Caco-2 (cell line): ENCODE results near the gene MED25. TPM values are rescaled to one million over a fixed set of nuclear protein-coding genes. Genes with fewer than 3 reads are reported as not detected.

Experiments used
- BruUV-seq: library from RNA; stranded (reverse); fragments of 400-500 nt; replicated peaks from 2 replicates; lab custom pipeline; 2021; lab: Mats Ljungman, UMichigan
- CTCF ChIA-PET: fragments of 300-600 bp; sonication (Branson Sonifier 250); formaldehyde crosslinking; loops from one replicate; lab custom pipeline; 2022; ENCODE audit warnings: antibody characterized with exemption; lab: Charles Lee
- POLR2A ChIA-PET: fragments of 300-600 bp; sonication (Branson Sonifier 250); formaldehyde crosslinking; loops from one replicate; lab custom pipeline; 2022; ENCODE audit warnings: antibody characterized with exemption; lab: Charles Lee
- DNase-seq, 2 experiments: peaks; one replicate each; pipeline versions ENCODE4 v3.0.0 to v3.0.0-alpha.2; 2020 to 2022
- H3K27me3 ChIP-seq: replicated peaks from 2 replicates; pipeline ENCODE4 v1.6.0; 2011; ENCODE audit warnings: low read length; ENCODE audit not compliant: control insufficient read depth, insufficient read depth
- H3K36me3 ChIP-seq: 2 replicates; pipeline ENCODE4 v1.5.1; 2011; ENCODE audit warnings: low read length; ENCODE audit not compliant: control insufficient read depth, insufficient read depth
- H3K4me1 ChIP-seq: fragments of 250-450 bp; sonication (Bioruptor Pico); 2 replicates; pipeline ENCODE4 v1.5.1; 2020; ENCODE audit warnings: mild to moderate bottlenecking
- H3K4me3 ChIP-seq: 2 replicates; pipeline ENCODE4 v1.5.1; 2011; ENCODE audit warnings: low read depth, mild to moderate bottlenecking, control low read depth, low read length
- H3K9me3 ChIP-seq: fragments of 250-450 bp; sonication (Bioruptor Pico); 2 replicates; pipeline ENCODE4 v1.5.1; 2020; ENCODE audit warnings: mild to moderate bottlenecking, moderate library complexity
- H3K27ac Mint-ChIP-seq: one replicate; pipeline ENCODE4 v1.8.0; 2022; ENCODE audit warnings: mixed read lengths; ENCODE audit not compliant: unreplicated experiment
- H3K27me3 Mint-ChIP-seq: one replicate; pipeline ENCODE4 v1.8.0; 2022; ENCODE audit warnings: mixed read lengths; ENCODE audit not compliant: insufficient read depth, unreplicated experiment
- H3K36me3 Mint-ChIP-seq: one replicate; pipeline ENCODE4 v1.8.0; 2022; ENCODE audit warnings: mild to moderate bottlenecking, mixed read lengths; ENCODE audit not compliant: insufficient read depth, unreplicated experiment
- H3K4me1 Mint-ChIP-seq: one replicate; pipeline ENCODE4 v1.8.0; 2022; ENCODE audit warnings: low read depth, mixed read lengths; ENCODE audit not compliant: unreplicated experiment
- H3K4me3 Mint-ChIP-seq: one replicate; pipeline ENCODE4 v1.8.0; 2022; ENCODE audit warnings: mild to moderate bottlenecking, moderate library complexity, mixed read lengths; ENCODE audit not compliant: unreplicated experiment
- H3K9me3 Mint-ChIP-seq: one replicate; pipeline ENCODE4 v1.8.0; 2022; ENCODE audit warnings: mixed read lengths; ENCODE audit not compliant: unreplicated experiment
- intact Hi-C: fragments of 100-400 bp; cut with micrococcal nuclease; formaldehyde crosslinking; loops from one replicate; pipeline ENCODE4 v1.10.0; 2022; ENCODE audit not compliant: unreplicated experiment
- total RNA-seq: library from RNA; stranded (reverse); gene quantifications from 2 replicates; pipeline ENCODE4 v1.2.3, GENCODE V29; 2022
- TF ChIP-seq, protein P1 (sequence below), 2 experiments: fragments of 200-600 bp in 1 of 2; IDR thresholded peaks; 1 replicate in 1 of 2; 2 replicates in 1 of 2; pipeline versions ENCODE4 v1.5.1 to v1.8.0; 2011 to 2022; ENCODE audit warnings: antibody characterized with exemption in 1 of 2, control low read depth in 1 of 2, inconsistent platforms in 1 of 2, low read depth in 1 of 2, low read length in 1 of 2, mild to moderate bottlenecking in 1 of 2, moderate library complexity in 1 of 2; ENCODE audit not compliant: insufficient read depth in 1 of 2, severe bottlenecking in 1 of 2, unreplicated experiment in 1 of 2

The MED25 gene
- total RNA-seq, 1 experiment from 2014 or later: 102 TPM

DNA sequence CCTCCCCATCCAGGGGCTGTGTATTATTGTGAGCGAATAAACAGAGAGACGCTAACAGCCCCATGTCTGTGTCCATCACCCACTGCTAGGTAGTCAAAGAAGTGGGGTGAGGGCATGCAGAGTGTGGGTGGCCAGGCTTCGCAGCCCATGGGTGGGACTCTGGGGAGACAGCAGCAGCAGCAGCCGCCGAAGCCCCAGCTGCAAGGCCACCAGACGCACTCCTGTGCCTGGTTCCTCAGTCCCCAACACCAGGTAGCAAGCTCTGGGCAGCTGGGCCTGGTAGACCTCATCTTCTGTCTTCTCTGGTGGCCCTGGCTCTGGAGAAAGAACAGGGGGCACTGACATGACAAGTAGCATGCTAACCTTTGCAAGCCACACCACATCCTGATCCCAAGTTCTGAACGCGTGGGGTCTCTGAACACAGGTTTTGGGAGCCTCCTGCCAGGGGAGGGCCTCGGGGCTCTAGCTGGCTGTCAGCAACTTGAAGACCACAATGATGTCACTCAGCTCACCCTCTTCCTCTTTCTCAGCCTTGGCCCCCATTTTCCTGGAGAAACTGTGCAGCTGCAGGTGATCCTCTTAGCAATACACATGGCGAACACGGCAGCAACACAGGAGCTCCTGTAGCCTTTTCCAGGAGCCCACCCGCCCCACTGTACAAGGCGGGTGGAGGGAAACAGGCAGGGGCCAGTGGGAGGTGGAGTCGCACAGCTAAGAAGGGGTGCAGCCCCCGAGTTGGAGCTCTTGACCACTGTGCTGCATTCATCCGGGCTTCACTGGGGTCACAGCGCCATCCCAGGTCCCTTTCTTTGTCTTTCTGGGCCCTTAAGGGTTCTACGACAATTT is 10.8 kb upstream of the MED25 start:
- Histone ChIP-seq H3K4me3 (no peak overlapping the region), H3K36me3 (no peaks in the 10 kb centered on the region; the same call in 1 of the 2 replicates), H3K27me3 (no peaks in the 10 kb centered on the region), H3K9me3 (no peaks in the 10 kb centered on the region), H3K4me1 (peaks cover 5% of the 10 kb centered on the region; the same call in 1 of the 2 replicates)
- no peaks in the 10 kb centered on the region for H3K4me1 Mint-ChIP-seq
- peak overlapping the region; percentile 63 for H3K27ac Mint-ChIP-seq
- no peak overlapping the region for H3K4me3 Mint-ChIP-seq
- POLR2A ChIA-PET: interaction anchor here (0.6 kb wide), 1 partner anchor 109 kb away, joined by 4 read pairs; no protein-coding TSS in a partner anchor
- peaks cover 43% of the 10 kb centered on the region for H3K36me3 Mint-ChIP-seq
- H3K9me3 Mint-ChIP-seq: no peaks in the 10 kb centered on the region
- DNase-seq: no peak
- no TSS peak for BruUV-seq
- TF ChIP-seq, protein P1, sequence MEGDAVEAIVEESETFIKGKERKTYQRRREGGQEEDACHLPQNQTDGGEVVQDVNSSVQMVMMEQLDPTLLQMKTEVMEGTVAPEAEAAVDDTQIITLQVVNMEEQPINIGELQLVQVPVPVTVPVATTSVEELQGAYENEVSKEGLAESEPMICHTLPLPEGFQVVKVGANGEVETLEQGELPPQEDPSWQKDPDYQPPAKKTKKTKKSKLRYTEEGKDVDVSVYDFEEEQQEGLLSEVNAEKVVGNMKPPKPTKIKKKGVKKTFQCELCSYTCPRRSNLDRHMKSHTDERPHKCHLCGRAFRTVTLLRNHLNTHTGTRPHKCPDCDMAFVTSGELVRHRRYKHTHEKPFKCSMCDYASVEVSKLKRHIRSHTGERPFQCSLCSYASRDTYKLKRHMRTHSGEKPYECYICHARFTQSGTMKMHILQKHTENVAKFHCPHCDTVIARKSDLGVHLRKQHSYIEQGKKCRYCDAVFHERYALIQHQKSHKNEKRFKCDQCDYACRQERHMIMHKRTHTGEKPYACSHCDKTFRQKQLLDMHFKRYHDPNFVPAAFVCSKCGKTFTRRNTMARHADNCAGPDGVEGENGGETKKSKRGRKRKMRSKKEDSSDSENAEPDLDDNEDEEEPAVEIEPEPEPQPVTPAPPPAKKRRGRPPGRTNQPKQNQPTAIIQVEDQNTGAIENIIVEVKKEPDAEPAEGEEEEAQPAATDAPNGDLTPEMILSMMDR (IDR thresholded peaks at IDR 0.05; ENCODE audit: insufficient read depth in 1 of 2, low read depth in 1 of 2, low read length in 1 of 2, severe bottlenecking in 1 of 2, unreplicated experiment in 1 of 2): no peak
- intact Hi-C loops: no loop called here
- no peaks in the 10 kb centered on the region for H3K27me3 Mint-ChIP-seq
- CTCF ChIA-PET: no interaction called here

DNA sequence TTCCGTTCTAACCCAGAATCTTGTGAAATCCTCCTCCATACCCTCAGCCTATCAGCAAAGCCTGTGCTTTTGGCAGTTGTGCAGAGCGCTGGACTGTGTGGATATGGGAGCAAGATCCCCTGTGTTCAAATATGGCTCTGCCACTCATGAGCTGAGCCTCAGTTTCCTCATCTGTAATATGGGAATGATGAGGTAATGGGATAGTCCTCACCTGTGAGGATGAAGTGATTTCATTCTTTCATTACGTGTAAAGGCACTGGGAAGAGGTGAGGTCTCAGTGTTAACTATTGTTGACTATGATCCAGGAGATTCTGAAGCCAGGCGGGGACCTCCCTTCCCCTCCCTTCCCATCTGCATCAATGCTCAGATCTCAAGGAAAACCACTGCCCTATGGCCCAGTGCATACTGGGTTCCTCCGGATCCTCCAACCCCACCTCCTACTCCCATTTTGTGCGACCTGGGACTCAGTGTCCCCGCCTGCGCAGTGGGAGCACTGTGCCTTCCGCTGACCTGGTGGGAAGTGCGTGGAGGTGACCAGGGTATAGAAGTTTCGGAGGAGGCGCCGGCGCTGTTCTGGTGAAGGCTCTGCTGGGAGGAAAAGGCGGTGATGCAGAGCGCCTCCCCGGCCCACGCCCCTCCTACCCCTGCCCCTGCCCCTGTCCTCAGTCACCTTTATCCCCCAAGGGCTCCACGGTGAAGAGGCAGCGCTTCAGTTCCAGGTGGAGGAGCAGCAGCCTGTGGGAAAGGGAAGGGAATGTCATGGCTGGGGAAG is 10.0 kb upstream of the MED25 start:
- H3K36me3 Mint-ChIP-seq: peaks cover 42% of the 10 kb centered on the region
- peak overlapping the region; percentile 85 for H3K4me3 ChIP-seq
- no peaks in the 10 kb centered on the region for H3K27me3 ChIP-seq
- no peaks in the 10 kb centered on the region for H3K27me3 Mint-ChIP-seq
- POLR2A ChIA-PET: interaction anchor here (0.6 kb wide), 2 partner anchors 109 to 122 kb away, joined by 4 read pairs; no protein-coding TSS in a partner anchor
- H3K4me1 Mint-ChIP-seq: no peaks in the 10 kb centered on the region
- no peaks in the 10 kb centered on the region for H3K9me3 Mint-ChIP-seq
- H3K27ac Mint-ChIP-seq: peak overlapping the region; percentile 63
- no peak for DNase-seq
- peaks cover 5% of the 10 kb centered on the region; the same call in 1 of the 2 replicates for H3K4me1 ChIP-seq
- TF ChIP-seq, protein P1 (IDR thresholded peaks at IDR 0.05; ENCODE audit: insufficient read depth in 1 of 2, low read depth in 1 of 2, low read length in 1 of 2, severe bottlenecking in 1 of 2, unreplicated experiment in 1 of 2): no peak
- no TSS peak for BruUV-seq
- intact Hi-C loops: no loop called here
- H3K4me3 Mint-ChIP-seq: peak overlapping the region; percentile 91
- no peaks in the 10 kb centered on the region for H3K9me3 ChIP-seq
- CTCF ChIA-PET: interaction anchor here (0.6 kb wide), 2 partner anchors 40 to 592 kb away, joined by 3 read pairs; no protein-coding TSS in a partner anchor
- H3K36me3 ChIP-seq: no peaks in the 10 kb centered on the region

GRCh38 chr19:49808711-49809159 is 9.4 kb upstream of the MED25 start:
- CTCF ChIA-PET: interaction anchor here (0.6 kb wide), 2 partner anchors 39 to 592 kb away, joined by 3 read pairs; no protein-coding TSS in a partner anchor
- Histone ChIP-seq H3K36me3 (no peaks in the 10 kb centered on the region), H3K4me3 (peak overlapping the region; percentile 85), H3K9me3 (no peaks in the 10 kb centered on the region), H3K4me1 (peaks cover 5% of the 10 kb centered on the region; the same call in 1 of the 2 replicates), H3K27me3 (no peaks in the 10 kb centered on the region)
- peak; percentile 95 to 96 for DNase-seq
- Mint-ChIP-seq H3K36me3 (peaks cover 40% of the 10 kb centered on the region), H3K27me3 (no peaks in the 10 kb centered on the region), H3K9me3 (no peaks in the 10 kb centered on the region), H3K4me1 (no peaks in the 10 kb centered on the region), H3K4me3 (peak overlapping the region; percentile 91), H3K27ac (peak overlapping the region; percentile 63)
- intact Hi-C loops: loop anchor here (1.0 kb wide), 1 partner anchor 42 kb away; no protein-coding TSS in a partner anchor
- POLR2A ChIA-PET: interaction anchor here (0.6 to 2.0 kb wide), 2 partner anchors 121 to 132 kb away, joined by 4 to 6 read pairs; partner anchors contain the start of gene PRMT1
- TF ChIP-seq, protein P1 (IDR thresholded peaks at IDR 0.05; ENCODE audit: insufficient read depth in 1 of 2, low read depth in 1 of 2, low read length in 1 of 2, severe bottlenecking in 1 of 2, unreplicated experiment in 1 of 2): no peak
- BruUV-seq: no TSS peak
